GM19328 (cell line): ENCODE measurements around the gene TMPRSS9.
"Not testable (repeated sequence)": the region's sequence is repeated elsewhere in the genome, so short reads cannot be mapped to it uniquely, and the experiment has no call there.

Experiments
- ATAC-seq: cut with Tn5 transposase; IDR thresholded peaks from one replicate; pipeline ENCODE4 v1.9.1; 2021; ENCODE audit warnings: mild to moderate bottlenecking, moderate library complexity; ENCODE audit not compliant: unreplicated experiment

Gene TMPRSS9

DNA sequence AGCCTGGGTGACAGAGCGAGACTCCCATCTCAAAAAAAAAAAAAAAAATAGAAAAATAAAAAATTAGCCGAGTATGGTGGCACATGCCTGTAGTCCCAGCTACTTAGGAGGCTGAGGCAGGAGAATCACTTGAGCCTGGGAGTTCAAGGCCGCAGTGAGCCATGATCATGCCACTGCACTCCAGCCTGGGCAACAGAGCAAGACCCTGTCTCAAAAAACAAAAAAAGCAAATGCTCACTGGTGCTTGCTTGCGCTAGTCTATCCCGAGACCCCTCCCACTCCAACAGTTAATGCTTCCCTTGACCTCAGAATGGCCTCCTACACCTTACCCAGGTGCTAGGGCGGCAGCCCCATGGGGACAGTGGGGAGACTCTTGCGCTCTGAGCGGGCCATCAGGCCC, 57.4 kb downstream of the TMPRSS9 start:
- not testable (repeated sequence) for ATAC-seq

DNA sequence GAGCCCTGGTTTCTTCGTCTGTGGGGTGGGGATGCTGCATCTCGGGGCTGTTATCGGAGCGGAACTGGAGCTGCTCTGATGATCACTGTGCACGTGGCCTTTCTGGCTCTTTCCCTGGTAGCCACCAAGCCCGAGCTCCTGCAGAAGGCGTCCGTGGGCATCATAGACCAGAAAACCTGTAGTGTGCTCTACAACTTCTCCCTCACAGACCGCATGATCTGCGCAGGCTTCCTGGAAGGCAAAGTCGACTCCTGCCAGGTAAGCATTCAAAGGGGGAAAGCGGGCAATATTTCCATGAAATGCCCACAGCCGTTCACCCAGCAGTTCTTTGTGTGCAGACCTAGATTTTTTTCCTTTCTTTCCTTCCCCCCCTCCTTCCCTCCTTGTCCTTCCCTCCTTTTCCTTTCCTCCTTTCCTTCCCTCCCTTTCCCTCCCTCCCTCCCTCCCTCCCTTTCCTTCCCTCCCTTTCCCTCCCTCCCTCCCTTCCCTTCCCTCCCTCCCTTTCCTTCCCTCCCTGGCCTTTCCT, 57.9 kb downstream of the TMPRSS9 start:
- no peak for ATAC-seq

DNA sequence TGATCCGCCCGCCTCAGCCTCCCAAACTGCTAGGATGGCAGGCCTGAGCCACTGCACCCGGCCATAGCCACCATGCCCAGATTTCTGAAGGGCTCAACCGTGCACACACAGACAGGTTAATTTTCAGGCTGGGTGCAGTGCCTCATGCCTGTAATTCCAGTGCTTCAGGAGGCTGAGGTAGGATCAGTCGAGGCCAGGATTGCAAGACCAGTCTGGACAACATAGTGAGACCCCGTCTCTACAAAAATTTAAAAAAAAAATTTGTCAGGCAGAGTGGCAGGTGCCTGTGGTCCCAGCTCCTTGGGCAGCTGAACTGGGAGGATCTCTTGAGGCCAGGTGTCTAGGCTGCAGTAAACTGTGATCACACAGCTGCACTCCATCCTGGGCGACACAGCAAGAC, 59.7 kb downstream of the TMPRSS9 start:
- no peak for ATAC-seq

DNA sequence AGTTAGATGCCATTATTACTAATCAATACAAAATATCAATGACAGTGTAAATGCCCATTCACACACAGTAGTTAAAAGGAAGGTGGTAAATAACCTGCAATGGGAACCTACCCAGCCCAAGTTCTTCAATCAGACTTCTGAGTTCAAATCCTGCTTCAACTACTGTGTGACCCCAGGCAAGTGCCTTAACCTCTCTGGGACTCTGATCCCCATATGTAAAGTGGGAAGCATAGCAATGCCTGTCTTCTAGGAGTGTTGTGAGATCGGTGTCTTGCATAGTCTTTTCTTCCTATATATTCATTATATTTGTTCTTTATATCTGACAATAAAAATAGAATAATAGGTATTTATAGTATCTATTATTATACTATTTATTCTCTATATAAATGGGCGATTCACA, 60.4 kb downstream of the TMPRSS9 start:
- no peak for ATAC-seq

DNA sequence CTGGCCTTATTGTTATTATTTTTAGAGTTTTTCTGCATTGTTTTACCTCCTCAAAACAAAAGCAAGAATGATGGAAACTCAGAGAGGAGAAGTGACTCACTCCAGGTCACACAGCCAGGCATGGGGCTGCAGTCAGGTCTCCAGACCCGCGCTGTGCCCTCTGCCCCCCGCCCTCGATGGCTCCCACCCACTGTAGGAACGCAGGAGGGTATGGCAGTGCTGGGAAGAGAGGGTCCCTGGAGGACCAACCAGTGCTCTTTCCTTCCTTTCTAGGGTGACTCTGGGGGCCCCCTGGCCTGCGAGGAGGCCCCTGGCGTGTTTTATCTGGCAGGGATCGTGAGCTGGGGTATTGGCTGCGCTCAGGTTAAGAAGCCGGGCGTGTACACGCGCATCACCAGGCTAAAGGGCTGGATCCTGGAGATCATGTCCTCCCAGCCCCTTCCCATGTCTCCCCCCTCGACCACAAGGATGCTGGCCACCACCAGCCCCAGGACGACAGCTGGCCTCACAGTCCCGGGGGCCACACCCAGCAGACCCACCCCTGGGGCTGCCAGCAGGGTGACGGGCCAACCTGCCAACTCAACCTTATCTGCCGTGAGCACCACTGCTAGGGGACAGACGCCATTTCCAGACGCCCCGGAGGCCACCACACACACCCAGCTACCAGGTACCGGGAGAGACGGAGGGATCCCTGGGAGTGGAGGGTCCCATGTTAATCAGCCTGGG, 61.7 kb downstream of the TMPRSS9 start:
- ATAC-seq: no peak

DNA sequence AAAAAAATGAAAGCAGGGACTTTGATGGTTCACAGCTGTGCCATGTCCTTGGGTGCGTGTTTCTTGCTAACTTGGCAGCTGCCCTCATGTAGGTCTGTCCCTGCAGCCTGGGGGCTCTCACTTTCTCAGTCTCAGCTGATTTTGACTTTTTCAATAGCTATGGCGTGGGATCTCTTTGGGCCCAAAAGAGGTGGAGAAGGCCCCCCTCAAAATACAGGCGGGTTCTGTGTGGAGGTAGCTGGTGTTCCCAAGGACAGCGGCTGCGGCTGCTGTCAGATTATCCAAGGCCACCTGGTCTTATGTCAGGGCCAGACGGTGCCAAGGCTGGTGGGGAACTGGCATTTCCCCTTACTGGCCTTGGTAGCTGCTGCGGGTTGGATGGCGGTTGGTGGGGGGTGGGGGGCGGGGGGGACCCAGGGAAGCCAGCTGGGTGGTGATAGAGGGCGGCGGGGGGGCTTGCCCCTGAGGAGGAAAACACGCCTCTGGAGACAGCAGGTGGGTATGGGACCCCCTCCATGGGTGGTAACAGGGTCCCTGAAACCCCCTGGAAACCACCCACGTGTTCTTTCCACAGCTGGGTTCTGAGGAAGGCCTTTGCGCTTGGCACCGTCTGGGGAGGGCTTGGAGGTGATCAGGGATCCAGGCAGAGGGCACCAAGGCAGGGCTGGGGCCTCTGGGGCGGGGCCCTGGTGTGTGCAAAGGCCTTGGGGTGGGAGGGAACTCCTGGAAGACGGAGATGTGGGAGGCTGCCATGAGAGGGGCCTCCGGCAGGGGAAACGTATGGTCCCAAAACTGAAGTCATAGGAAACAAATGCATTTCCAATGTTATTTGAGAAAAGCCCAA, 63.2 kb downstream of the TMPRSS9 start:
- ATAC-seq: no peak

DNA sequence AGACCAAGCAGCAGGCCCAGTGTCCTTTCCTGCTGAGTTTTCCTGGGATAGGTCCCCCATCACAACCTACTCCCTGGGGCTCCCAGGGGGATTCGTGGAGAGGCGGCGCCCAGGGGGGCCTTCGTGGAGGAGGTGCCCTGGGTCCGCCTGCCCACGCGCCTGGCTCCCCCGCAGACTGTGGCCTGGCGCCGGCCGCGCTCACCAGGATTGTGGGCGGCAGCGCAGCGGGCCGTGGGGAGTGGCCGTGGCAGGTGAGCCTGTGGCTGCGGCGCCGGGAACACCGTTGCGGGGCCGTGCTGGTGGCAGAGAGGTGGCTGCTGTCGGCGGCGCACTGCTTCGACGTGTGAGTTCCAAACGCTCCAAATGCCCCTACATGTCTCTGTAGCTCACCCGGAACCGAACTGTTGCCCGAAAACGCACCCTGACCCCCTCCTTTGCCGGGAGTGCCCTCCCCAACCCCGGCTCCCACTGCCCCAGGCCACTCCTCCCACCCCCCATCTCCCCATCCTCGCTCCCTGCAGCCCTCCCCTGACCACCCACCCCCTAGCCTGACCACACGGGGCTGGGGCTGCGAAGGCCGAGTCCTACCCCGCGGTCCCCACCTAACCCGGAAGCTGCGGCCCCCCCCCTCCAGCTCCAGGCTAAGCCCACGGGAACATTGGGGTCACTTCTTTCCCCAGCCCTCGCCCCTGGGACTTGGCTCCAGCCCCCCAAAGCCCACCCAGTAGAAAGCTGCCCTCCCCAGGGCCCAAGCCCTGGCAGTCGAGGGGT, 64.0 kb downstream of the TMPRSS9 start:
- ATAC-seq: no peak

DNA sequence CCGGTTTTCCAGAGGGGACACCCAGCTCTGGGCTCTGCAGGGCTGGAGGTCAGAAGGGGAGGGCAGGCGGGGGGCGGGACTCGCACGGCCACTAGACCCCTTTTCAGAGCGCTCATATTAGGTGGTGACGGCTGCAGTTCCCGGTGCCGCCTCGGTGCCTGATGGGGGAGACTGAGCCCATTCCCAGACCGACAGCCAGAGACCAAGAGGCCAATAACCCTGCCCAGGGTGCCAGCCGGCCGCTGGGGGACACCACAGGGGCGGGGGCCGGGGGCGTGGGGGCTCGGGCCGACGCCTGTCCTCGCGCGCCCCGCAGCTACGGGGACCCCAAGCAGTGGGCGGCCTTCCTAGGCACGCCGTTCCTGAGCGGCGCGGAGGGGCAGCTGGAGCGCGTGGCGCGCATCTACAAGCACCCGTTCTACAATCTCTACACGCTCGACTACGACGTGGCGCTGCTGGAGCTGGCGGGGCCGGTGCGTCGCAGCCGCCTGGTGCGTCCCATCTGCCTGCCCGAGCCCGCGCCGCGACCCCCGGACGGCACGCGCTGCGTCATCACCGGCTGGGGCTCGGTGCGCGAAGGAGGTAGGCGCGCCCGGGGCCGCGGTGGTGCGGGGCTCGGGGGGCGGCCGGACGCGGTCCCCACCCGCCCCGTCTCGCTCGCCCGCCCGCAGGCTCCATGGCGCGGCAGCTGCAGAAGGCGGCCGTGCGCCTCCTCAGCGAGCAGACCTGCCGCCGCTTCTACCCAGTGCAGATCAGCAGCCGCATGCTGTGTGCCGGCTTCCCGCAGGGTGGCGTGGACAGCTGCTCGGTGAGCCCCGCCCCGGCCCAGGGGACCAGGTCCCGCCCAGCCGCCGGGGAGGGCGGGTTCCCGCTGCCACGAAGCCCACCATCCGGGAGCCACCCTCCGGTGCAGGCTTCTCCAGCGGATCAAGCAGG, 64.9 kb downstream of the TMPRSS9 start:
- ATAC-seq: no peak

DNA sequence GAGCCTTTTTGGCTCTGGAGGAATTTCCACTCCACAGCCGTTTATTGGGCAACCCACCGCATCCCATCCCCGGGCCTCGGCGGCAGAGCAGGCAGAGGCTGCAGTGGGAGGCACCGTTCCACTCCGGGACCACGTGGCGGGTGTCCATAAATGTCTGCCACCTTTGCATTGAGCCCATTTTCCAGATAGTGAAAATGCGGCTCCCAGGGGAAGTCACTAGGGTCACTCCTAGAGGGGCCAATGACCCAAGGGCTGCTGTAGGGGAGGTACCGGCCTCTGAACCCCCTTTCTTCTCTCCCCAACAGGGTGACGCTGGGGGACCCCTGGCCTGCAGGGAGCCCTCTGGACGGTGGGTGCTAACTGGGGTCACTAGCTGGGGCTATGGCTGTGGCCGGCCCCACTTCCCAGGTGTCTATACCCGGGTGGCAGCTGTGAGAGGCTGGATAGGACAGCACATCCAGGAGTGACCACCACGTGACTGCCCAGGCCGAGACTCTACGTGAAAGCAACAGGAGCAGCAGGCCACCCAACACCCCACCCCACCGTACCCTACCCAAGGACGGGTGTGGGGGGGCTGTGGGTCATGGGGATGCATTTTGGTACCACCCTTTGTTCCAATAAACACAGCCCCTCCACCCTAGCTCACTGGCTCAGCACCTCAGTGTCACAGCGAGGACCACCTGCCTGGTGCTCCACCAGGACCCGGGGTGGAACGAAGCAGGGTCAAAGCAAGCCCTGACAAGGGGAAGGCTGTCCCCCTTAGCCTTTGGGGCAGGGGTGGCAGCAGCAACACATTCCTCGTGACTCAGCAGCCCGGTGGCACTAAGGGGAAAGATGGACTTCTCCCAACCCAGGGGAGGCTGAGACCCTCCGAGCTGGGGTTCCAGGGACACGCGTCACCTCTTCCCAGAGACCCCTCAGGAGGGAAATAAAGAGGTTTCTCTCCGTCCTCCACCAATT, 65.8 kb downstream of the TMPRSS9 start:
- ATAC-seq: no peak

DNA sequence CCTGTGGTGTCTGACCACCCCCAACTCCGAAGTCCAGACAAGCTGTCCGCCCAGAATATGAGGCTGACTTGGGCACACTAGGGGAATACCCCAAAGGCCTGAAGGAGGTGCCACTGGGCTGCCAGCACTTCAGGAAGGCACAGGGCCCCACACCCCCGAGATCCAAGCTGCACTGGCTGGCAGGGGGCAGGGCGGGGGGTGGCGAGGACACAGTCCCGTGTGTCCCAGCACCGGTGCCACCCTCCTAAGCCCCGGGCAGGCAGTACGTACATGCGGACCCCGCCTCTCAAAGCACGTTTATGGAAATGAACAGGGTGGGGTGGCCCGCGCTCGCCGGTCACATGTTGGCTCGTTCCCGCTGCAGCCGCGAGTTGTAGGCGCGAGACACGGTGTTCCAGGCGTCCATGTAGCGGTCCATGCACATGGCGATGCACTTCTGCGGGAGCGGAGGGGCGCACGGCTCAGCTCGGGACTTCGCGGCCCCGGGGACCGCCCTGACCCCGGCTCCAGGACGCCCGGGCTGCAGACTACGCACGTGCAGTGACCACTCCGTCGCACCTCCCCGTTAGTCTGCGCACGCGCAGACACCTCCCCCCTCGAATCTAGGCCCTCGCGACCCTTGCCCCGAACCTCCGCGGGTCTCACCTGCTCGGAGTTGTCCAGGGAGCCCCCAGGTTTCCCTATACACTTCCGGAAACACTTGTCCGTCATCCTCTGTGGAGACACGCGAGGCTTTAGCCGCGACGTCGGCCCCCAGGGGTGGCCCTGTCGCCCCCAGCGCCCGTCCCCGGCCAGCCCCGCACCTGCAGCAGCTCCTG, 66.8 kb downstream of the TMPRSS9 start:
- peak; percentile 5 for ATAC-seq

DNA sequence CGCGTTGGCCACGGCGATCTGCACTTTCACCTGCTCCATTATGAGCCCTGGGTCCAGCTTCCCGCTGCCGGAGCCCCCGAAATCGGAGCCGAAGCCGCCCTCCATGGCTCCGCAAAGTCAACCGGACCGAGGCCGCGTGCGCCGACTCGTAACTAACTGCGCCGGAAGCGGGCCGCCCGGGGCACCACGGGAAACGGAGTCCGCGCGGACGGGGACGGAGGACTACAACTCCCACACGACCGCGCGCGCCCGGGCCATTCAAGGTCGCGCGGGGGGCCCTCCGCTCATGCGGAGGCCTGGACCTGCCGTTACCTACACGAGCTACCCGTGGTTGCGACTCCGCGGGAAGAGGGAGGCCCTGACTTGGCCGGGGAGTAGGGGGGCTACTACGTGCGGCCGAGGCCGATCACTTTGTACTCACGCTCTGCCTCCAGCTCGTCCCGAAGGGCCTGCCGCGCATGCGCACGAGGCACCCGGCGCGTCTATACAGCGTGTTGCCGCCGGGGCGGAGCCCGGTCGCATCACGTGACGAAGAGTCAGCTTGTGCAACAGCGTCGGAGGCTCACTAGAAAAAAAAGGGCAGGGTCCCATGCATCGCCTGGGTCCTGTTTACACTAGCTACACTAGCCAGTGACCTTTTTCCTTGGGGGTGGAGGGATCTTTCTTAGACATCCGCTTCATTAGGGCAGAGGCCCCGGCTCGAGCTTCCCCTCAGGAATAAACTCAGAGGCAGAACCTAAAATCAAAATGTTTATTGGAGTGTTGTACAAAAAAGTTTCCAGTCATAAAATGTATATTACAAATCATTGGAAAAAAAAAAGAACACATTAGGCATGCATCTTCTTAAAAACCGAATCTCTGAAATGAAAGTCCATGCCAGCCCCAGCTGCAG, 67.6 kb downstream of the TMPRSS9 start, which contains the start of gene TIMM13:
Gene TIMM13 (minus strand): TSS at position 158 of the 892 bp plus-strand sequence. CDS start 53 bp downstream, at position 105.
- ATAC-seq: peak; percentile 80

DNA sequence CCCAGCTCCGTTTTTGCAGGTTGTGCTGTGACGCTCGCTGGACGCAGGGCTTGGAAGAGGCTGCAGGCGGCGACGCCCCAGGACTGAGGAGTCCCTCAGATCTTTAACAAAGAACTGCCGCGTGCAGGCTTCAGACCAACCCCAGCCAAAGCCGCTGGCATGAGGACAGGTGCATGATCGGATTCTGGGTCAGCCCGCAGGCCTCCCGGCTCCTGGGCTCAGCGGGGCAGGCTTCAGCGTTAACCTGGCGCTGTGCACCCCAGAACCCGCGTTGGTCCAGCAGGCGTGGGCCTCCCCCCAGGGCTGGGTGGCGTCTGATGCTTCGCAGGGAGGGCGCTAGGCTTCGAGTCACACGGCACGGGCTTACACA, 68.2 kb downstream of the TMPRSS9 start:
- no peak for ATAC-seq

DNA sequence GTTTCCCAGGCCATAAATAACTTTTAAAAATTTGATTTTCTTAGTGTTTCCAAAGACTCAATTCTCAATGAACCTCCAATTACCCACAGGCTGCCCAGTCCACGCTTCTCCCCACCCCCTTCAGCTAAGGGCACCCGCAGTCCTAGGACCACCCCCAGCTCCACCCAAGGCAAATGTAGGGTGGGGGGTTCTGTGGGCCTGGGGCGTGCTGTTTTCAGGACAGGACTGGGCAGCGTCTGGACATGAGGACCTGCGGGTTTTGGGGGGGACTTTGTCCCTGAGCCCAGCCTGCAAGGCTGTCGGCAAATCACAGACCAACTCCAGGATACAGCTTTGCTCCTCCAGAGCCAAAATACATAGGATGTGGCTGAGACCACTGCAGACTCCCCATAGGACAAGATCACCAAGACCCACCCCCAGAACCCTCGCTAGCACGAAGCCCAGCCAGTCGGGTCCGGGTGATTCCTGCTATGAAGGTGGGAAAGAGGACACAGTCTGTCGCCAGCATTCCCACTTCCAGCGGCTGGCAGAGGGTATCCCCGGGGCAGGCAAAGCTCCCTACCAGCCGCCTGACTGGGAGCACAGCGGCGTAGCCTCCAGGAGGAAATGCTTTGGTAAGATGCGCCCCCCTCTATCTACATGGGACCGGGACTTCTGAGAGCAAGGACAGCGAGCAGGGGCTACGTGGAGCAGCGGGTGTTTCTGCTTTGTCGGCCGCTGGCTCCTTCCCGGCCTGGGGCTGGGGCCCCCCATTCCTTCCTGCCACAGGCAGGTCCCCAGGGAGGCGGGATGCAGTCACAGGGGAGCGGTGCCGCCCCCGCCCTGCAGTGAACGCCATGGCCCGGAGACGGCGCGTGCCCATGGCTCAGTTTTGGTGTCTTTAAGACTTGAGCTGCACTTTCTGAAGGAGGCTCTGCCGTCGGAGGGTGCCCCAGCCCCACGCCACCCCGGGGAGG, 69.0 kb downstream of the TMPRSS9 start:
- ATAC-seq: no peak

DNA sequence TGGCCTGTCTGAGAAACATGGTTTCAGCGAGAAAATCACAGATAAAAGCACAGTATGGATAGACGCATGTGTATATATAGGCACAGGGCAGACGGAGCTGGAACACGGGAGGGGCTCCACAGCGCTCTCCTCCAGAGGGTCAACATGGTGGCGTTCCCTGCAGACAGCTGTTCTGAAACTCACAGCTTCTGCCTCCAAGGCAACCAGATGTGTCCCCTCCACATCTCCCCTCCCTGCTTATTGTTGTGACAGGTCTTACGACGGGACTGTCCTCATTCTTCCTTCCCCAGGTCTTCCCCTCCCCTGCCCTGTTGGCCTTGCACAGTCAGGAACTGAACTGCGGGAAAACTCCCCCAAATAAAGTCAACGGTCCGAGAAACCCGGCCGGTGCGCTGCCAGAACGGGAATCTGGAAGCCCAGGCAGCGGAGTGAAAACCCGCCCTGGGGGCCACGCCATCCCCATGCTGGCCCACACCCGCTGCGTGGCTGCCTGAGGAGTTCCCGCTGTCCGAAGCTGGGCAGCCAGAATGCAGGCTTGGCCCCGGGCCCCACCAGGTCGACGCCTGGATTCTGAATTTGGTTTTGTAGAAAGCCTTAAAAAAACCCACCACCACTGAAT, 70.0 kb downstream of the TMPRSS9 start:
- ATAC-seq: no peak

DNA sequence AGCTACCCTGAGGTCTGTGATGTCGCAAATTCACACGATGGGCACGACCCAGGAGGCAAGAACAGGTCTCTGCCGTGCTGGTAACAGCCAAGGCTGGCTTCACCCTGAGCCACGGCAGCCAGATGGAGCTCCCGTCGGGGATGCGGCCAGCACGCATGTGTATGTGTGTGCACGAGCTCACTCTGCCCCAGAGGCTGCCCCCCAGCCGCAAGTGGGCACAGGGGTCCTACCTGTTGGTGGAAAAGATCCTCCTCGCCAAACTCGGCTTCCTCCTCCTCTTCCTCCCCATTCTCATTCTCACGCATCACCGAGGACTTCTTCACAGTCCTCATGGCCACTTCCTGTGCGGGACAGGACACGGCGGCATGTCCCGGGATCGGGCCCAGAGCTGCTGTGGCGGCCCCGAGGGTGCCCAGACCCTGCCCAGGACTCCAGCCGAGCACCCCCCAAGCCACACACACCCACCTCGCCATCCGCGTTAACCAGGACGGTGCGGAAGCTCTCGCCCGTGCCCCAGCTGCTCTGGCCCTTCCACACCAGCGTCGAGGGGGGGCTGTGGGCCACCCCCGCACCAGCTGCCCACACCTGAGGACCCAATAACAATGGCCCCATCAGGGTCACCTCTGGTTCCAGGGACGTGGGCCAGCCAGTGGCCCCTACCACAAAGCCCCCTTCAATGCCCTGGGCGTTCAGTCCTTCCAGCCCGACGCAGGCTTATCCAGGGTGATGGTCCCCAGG, 71.4 kb downstream of the TMPRSS9 start:
- no peak for ATAC-seq
